Measurements from ENCODE around the gene LAMA5.

GRCh38 chr20:62316331-62317166, 50.6 kb downstream of the LAMA5 start:
- TF ChIP-seq, protein P1, sequence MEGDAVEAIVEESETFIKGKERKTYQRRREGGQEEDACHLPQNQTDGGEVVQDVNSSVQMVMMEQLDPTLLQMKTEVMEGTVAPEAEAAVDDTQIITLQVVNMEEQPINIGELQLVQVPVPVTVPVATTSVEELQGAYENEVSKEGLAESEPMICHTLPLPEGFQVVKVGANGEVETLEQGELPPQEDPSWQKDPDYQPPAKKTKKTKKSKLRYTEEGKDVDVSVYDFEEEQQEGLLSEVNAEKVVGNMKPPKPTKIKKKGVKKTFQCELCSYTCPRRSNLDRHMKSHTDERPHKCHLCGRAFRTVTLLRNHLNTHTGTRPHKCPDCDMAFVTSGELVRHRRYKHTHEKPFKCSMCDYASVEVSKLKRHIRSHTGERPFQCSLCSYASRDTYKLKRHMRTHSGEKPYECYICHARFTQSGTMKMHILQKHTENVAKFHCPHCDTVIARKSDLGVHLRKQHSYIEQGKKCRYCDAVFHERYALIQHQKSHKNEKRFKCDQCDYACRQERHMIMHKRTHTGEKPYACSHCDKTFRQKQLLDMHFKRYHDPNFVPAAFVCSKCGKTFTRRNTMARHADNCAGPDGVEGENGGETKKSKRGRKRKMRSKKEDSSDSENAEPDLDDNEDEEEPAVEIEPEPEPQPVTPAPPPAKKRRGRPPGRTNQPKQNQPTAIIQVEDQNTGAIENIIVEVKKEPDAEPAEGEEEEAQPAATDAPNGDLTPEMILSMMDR (optimal IDR thresholded peaks at IDR 0.05 in 1 of 3, IDR thresholded peaks at IDR 0.05 in 1 of 3, conservative IDR thresholded peaks at IDR 0.05 in 1 of 3; ENCODE audit: extremely low read depth in 1 of 3, insufficient read depth in 2 of 3, low read length in 3 of 3): no peak
- no peak for TF ChIP-seq EZH2 (IDR thresholded peaks at IDR 0.05; ENCODE audit: low read length)

All from keratinocyte (primary cell).